Measurements from ENCODE around the gene SMAD4. TPM values are rescaled to one million over a fixed set of nuclear protein-coding genes. Genes with fewer than 3 reads are reported as not detected.

SMAD4 gene
- total and polyA plus RNA-seq, 4 donors, result 9.3 to 65.3 (median 29.1) TPM

GRCh38 chr18:51074605-51075004 lies 44.6 kb downstream of the SMAD4 start:
- H3K9ac ChIP-seq (ENCODE audit: low read depth in 1 of 2, low read length in 2 of 2), result no peak overlapping the region
- DNase-seq (ENCODE audit: low spot score), result no peak
- H3K9me3 ChIP-seq (ENCODE audit: control insufficient read depth in 4 of 4, low read length in 3 of 4), result no peaks in the 10 kb centered on the region
- 73% methylated on average over 1 of the region's 1 CpG for WGBS
- H3K4me3 ChIP-seq (ENCODE audit: low read depth in 1 of 3, low read length in 3 of 3), result no peak overlapping the region
- no peaks in the 10 kb centered on the region for H3K27me3 ChIP-seq (ENCODE audit: control insufficient read depth in 4 of 4, insufficient read depth in 4 of 4, low read length in 3 of 4)
- peaks cover 4 to 38% (median 35%) of the 10 kb centered on the region in 4 donors for H3K36me3 ChIP-seq (ENCODE audit: control insufficient read depth in 4 of 4, insufficient read depth in 3 of 4, low read depth in 1 of 4, low read length in 3 of 4)
- no peak for TF ChIP-seq HNF4A (conservative IDR thresholded peaks at IDR 0.05)
- no peak for TF ChIP-seq GABPA (IDR thresholded peaks at IDR 0.05 in 1 of 2, conservative IDR thresholded peaks at IDR 0.05 in 1 of 2)
- TF ChIP-seq YY1 (IDR thresholded peaks at IDR 0.05), result no peak
- no peak for TF ChIP-seq HNF4G (IDR thresholded peaks at IDR 0.05)
- TF ChIP-seq TAF1 (conservative IDR thresholded peaks at IDR 0.05), result no peak
- no peak for TF ChIP-seq RAD21 (IDR thresholded peaks at IDR 0.05)
- TF ChIP-seq CTCF (IDR thresholded peaks at IDR 0.05; ENCODE audit: low read depth, low read length, missing input control), result no peak
- no peak for TF ChIP-seq ZBTB33 (IDR thresholded peaks at IDR 0.05)
- no peak for TF ChIP-seq EGR1 (IDR thresholded peaks at IDR 0.05; ENCODE audit: low read depth in 2 of 2)
- no peak for TF ChIP-seq SP1 (IDR thresholded peaks at IDR 0.05)
- TF ChIP-seq JUND (IDR thresholded peaks at IDR 0.05), result no peak
- no peak for TF ChIP-seq ATF3 (IDR thresholded peaks at IDR 0.05)
- no peak for TF ChIP-seq RXRA (IDR thresholded peaks at IDR 0.05)
- TF ChIP-seq FOXA1 (IDR thresholded peaks at IDR 0.05), result no peak
- no peak for TF ChIP-seq FOXA2 (IDR thresholded peaks at IDR 0.05)
- TF ChIP-seq MAX (IDR thresholded peaks at IDR 0.05), result no peak
- no peak for TF ChIP-seq REST (IDR thresholded peaks at IDR 0.05)
- H3K27ac ChIP-seq (ENCODE audit: low read depth in 1 of 2, low read length in 2 of 2), result no peak overlapping the region
- no peaks in the 10 kb centered on the region for H3K4me1 ChIP-seq (ENCODE audit: control insufficient read depth in 4 of 4, insufficient read depth in 4 of 4, low read length in 3 of 4)

GRCh38 chr18:51076503-51076902 lies 46.5 kb downstream of the SMAD4 start:
- Histone ChIP-seq H3K27me3 (ENCODE audit: control insufficient read depth in 4 of 4, insufficient read depth in 4 of 4, low read length in 3 of 4) (no peaks in the 10 kb centered on the region), H3K4me1 (ENCODE audit: control insufficient read depth in 4 of 4, insufficient read depth in 4 of 4, low read length in 3 of 4) (no peaks in the 10 kb centered on the region), H3K9me3 (ENCODE audit: control insufficient read depth in 4 of 4, low read length in 3 of 4) (no peaks in the 10 kb centered on the region), H3K36me3 (ENCODE audit: control insufficient read depth in 4 of 4, insufficient read depth in 3 of 4, low read depth in 1 of 4, low read length in 3 of 4) (peaks cover 4 to 41% (median 32%) of the 10 kb centered on the region in 4 donors), H3K9ac (ENCODE audit: low read depth in 1 of 2, low read length in 2 of 2) (no peak overlapping the region), H3K4me3 (ENCODE audit: low read depth in 1 of 3, low read length in 3 of 3) (no peak overlapping the region), H3K27ac (ENCODE audit: low read depth in 1 of 2, low read length in 2 of 2) (no peak overlapping the region)
- 92% methylated on average over 4 of the region's 4 CpGs for WGBS
- no peak for DNase-seq (ENCODE audit: low spot score)
- TF ChIP-seq SP1 (IDR thresholded peaks at IDR 0.05) (no peak), MAX (IDR thresholded peaks at IDR 0.05) (no peak), NR2F2 (IDR thresholded peaks at IDR 0.05) (no peak), EGR1 (IDR thresholded peaks at IDR 0.05; ENCODE audit: low read depth in 2 of 2) (no peak), REST (IDR thresholded peaks at IDR 0.05) (no peak), ZBTB33 (IDR thresholded peaks at IDR 0.05) (no peak)

All from liver (tissue), 9 donors.